ENCODE measurements around the gene ASB3.

GRCh38 chr2:53756644-53757043 lies 30.1 kb downstream of the ASB3 start:
- no peak for TF ChIP-seq ESRRA (IDR thresholded peaks at IDR 0.05; ENCODE audit: borderline replicate concordance, low read length)
- no peak for TF ChIP-seq FOXS1 (CRISPR knock-in tag; IDR thresholded peaks at IDR 0.05)
- no peak for TF ChIP-seq RNF2 (IDR thresholded peaks at IDR 0.05; ENCODE audit: borderline replicate concordance, low read depth)
- TF ChIP-seq CTCF (IDR thresholded peaks at IDR 0.05): no peak
- no peak for TF ChIP-seq USF2 (IDR thresholded peaks at IDR 0.05)
- TF ChIP-seq HOXA7 (CRISPR knock-in tag; IDR thresholded peaks at IDR 0.05): no peak
- TF ChIP-seq BHLHE40 (IDR thresholded peaks at IDR 0.05; ENCODE audit: low read depth, low read length): no peak
